MG63 (cell line): ENCODE measurements around the gene GPC6. TPM values are rescaled to one million over a fixed set of nuclear protein-coding genes. Genes with fewer than 3 reads are reported as not detected.

Source experiments
- DNase-seq: peaks from one replicate; pipeline ENCODE4 v3.0.0-alpha.2; 2020
- H3K27me3 ChIP-seq: fragments of 250-450 bp; sonication (Bioruptor Pico); 2 replicates; pipeline ENCODE4 v1.5.1; 2020; ENCODE audit warnings: mild to moderate bottlenecking, moderate library complexity
- H3K36me3 ChIP-seq: fragments of 250-450 bp; sonication (Bioruptor Pico); 2 replicates; pipeline ENCODE4 v1.5.1; 2020; ENCODE audit warnings: mild to moderate bottlenecking, moderate library complexity
- H3K4me3 ChIP-seq: fragments of 250-450 bp; sonication (Bioruptor Pico); 2 replicates; pipeline ENCODE4 v1.5.1; 2020; ENCODE audit warnings: mild to moderate bottlenecking, moderate library complexity
- H3K9me3 ChIP-seq: fragments of 250-450 bp; sonication (Bioruptor Pico); 2 replicates; pipeline ENCODE4 v1.5.1; 2020; ENCODE audit warnings: mild to moderate bottlenecking, moderate library complexity
- total RNA-seq: library from RNA; depleted of rRNA; stranded (reverse); fragments of >200 nt; shearing (Covaris generic); gene quantifications from 2 replicates; pipeline ENCODE4 v1.2.3, GENCODE V29; 2014; ENCODE audit warnings: low replicate concordance

Gene GPC6
- total RNA-seq, 1 experiment from 2014 or later, result 4.1 TPM

GRCh38 chr13:94129490-94129894 lies 902.9 kb downstream of the GPC6 start:
- no peaks in the 10 kb centered on the region for H3K9me3 ChIP-seq
- no peaks in the 10 kb centered on the region for H3K27me3 ChIP-seq
- DNase-seq, result no peak
- no peak overlapping the region for H3K4me3 ChIP-seq
- H3K36me3 ChIP-seq, result no peaks in the 10 kb centered on the region

- no peak for DNase-seq
- Histone ChIP-seq H3K9me3 (no peaks in the 10 kb centered on the region), H3K27me3 (no peaks in the 10 kb centered on the region), H3K36me3 (no peaks in the 10 kb centered on the region), H3K4me3 (no peak overlapping the region)
Measured at GRCh38 chr13:94138831-94139230, 912.2 kb downstream of the GPC6 start.

GRCh38 chr13:94139393-94139995 lies 912.9 kb downstream of the GPC6 start:
- H3K36me3 ChIP-seq, result no peaks in the 10 kb centered on the region
- no peaks in the 10 kb centered on the region for H3K27me3 ChIP-seq
- no peaks in the 10 kb centered on the region for H3K9me3 ChIP-seq
- no peak overlapping the region for H3K4me3 ChIP-seq
- no peak for DNase-seq

GRCh38 chr13:94140027-94140426 lies 913.4 kb downstream of the GPC6 start:
- no peak for DNase-seq
- no peaks in the 10 kb centered on the region for H3K9me3 ChIP-seq
- no peaks in the 10 kb centered on the region for H3K36me3 ChIP-seq
- no peak overlapping the region for H3K4me3 ChIP-seq
- no peaks in the 10 kb centered on the region for H3K27me3 ChIP-seq

GRCh38 chr13:94140511-94140910 lies 913.9 kb downstream of the GPC6 start:
- no peaks in the 10 kb centered on the region for H3K9me3 ChIP-seq
- no peak for DNase-seq
- H3K36me3 ChIP-seq, result no peaks in the 10 kb centered on the region
- no peaks in the 10 kb centered on the region for H3K27me3 ChIP-seq
- no peak overlapping the region for H3K4me3 ChIP-seq

- no peak for DNase-seq
- Histone ChIP-seq H3K36me3 (no peaks in the 10 kb centered on the region), H3K4me3 (no peak overlapping the region), H3K9me3 (no peaks in the 10 kb centered on the region), H3K27me3 (no peaks in the 10 kb centered on the region)
Measured at GRCh38 chr13:94143624-94144350, 917.2 kb downstream of the GPC6 start.

- H3K9me3 ChIP-seq, result no peaks in the 10 kb centered on the region
- no peaks in the 10 kb centered on the region for H3K27me3 ChIP-seq
- no peak for DNase-seq
Measured at GRCh38 chr13:94145966-94146365, 919.4 kb downstream of the GPC6 start.

GRCh38 chr13:94153586-94153985 lies 927.0 kb downstream of the GPC6 start:
- no peak overlapping the region for H3K4me3 ChIP-seq
- no peaks in the 10 kb centered on the region for H3K9me3 ChIP-seq
- no peak for DNase-seq
- no peaks in the 10 kb centered on the region for H3K27me3 ChIP-seq
- H3K36me3 ChIP-seq, result no peaks in the 10 kb centered on the region

More at GRCh38 chr13:94145966-94146365, 919.4 kb downstream of the GPC6 start:
- Histone ChIP-seq H3K36me3 (no peaks in the 10 kb centered on the region), H3K4me3 (no peak overlapping the region)

GRCh38 chr13:94154367-94154766 lies 927.8 kb downstream of the GPC6 start:
- H3K4me3 ChIP-seq, result no peak overlapping the region
- no peaks in the 10 kb centered on the region for H3K27me3 ChIP-seq
- H3K36me3 ChIP-seq, result no peaks in the 10 kb centered on the region
- DNase-seq, result peak; percentile 64
- no peaks in the 10 kb centered on the region for H3K9me3 ChIP-seq

GRCh38 chr13:94157705-94158218 lies 931.2 kb downstream of the GPC6 start:
- Histone ChIP-seq H3K4me3 (no peak overlapping the region), H3K36me3 (no peaks in the 10 kb centered on the region), H3K27me3 (no peaks in the 10 kb centered on the region), H3K9me3 (no peaks in the 10 kb centered on the region; the same call in 1 of the 2 replicates)
- DNase-seq, result peak; percentile 5

- Histone ChIP-seq H3K36me3 (no peaks in the 10 kb centered on the region), H3K27me3 (no peaks in the 10 kb centered on the region), H3K4me3 (no peak overlapping the region), H3K9me3 (no peaks in the 10 kb centered on the region; the same call in 1 of the 2 replicates)
- DNase-seq, result no peak
Measured at GRCh38 chr13:94160875-94161274, 934.3 kb downstream of the GPC6 start.

GRCh38 chr13:94162289-94162688 lies 935.7 kb downstream of the GPC6 start:
- Histone ChIP-seq H3K9me3 (no peaks in the 10 kb centered on the region; the same call in 1 of the 2 replicates), H3K27me3 (no peaks in the 10 kb centered on the region), H3K36me3 (no peaks in the 10 kb centered on the region), H3K4me3 (no peak overlapping the region)
- no peak for DNase-seq

GRCh38 chr13:94163535-94163934 lies 936.9 kb downstream of the GPC6 start:
- no peaks in the 10 kb centered on the region for H3K36me3 ChIP-seq
- H3K4me3 ChIP-seq, result no peak overlapping the region
- DNase-seq, result no peak
- H3K9me3 ChIP-seq, result no peaks in the 10 kb centered on the region; the same call in 1 of the 2 replicates
- no peaks in the 10 kb centered on the region for H3K27me3 ChIP-seq

GRCh38 chr13:94168783-94169453 lies 942.3 kb downstream of the GPC6 start:
- no peaks in the 10 kb centered on the region for H3K36me3 ChIP-seq
- H3K9me3 ChIP-seq, result no peaks in the 10 kb centered on the region
- H3K27me3 ChIP-seq, result no peaks in the 10 kb centered on the region
- no peak overlapping the region for H3K4me3 ChIP-seq
- peak; percentile 15 for DNase-seq

- Histone ChIP-seq H3K4me3 (no peak overlapping the region), H3K9me3 (no peaks in the 10 kb centered on the region), H3K27me3 (no peaks in the 10 kb centered on the region), H3K36me3 (no peaks in the 10 kb centered on the region)
- DNase-seq, result no peak
Measured at GRCh38 chr13:94169454-94170144, 943.0 kb downstream of the GPC6 start.

GRCh38 chr13:94170145-94170571 lies 943.6 kb downstream of the GPC6 start:
- H3K27me3 ChIP-seq, result no peaks in the 10 kb centered on the region
- no peaks in the 10 kb centered on the region for H3K36me3 ChIP-seq
- H3K4me3 ChIP-seq, result no peak overlapping the region
- peak; percentile 80 for DNase-seq
- H3K9me3 ChIP-seq, result no peaks in the 10 kb centered on the region

GRCh38 chr13:94172416-94172815 lies 945.8 kb downstream of the GPC6 start:
- Histone ChIP-seq H3K36me3 (no peaks in the 10 kb centered on the region), H3K27me3 (no peaks in the 10 kb centered on the region), H3K4me3 (no peak overlapping the region), H3K9me3 (no peaks in the 10 kb centered on the region)
- no peak for DNase-seq
